GM18499 (cell line): ENCODE data around the gene PLCXD3.

ENCODE experiments used
- ATAC-seq: cut with Tn5 transposase; IDR thresholded peaks from one replicate; pipeline ENCODE4 v1.9.1; 2021; ENCODE audit warnings: moderate number of reproducible peaks; ENCODE audit not compliant: insufficient read depth, unreplicated experiment

PLCXD3 gene

DNA sequence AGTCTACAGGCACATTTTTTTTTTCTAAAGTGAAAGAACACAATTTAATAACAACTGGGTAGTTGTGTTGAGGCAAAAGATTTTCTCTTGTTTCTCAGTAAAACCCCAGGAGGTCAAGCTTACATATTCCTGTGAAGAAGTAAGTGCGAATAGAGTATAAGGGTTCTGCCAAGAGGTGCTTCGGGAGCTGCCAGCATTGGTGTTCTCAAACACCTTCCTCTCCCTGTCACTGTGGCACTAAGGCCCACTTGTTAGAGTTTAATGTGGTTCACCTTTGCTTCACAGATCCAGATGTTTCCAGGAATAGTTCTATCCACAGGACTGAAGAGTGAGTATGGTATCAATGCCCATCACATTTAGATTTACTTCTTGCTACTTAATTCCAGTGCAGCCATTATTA lies 205.3 kb downstream of the PLCXD3 start:
- ATAC-seq = no peak

DNA sequence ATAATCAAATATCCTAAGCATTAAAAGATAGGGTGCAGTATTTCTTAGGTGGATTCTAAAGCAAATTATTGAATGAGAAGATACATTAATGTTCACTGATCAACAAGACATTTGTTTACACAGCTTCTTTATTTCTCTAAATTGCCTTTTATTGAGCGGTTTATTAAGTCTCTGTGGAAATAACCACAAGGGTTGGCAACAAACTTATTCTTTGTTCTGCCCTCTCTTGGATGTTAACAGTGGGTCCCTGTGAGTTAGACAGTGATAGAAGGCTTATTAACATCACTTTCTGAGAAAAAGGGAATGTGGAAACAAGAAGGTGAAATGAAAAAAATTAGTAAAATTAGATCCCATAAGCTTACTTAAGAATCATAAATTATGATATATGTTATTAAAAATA lies 214.3 kb downstream of the PLCXD3 start:
- ATAC-seq = no peak

DNA sequence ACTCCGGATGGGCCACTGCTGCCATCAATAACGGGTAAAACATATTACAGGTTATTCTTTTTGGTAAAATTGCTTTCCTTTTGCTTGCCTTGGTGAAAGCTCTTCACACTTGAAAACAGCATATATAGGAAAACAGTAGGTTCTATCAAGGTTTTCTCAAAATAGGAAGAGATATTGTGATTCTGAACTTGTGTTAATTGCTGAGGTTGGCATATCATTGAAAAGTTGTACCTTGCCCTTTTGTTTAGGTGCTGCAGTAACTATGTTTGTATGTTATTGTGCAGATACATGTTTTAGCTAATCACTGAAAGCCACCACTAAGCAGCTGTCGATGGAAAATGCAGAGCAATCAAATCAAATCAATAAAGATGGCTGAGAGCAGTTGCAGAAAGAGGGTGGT lies 219.1 kb downstream of the PLCXD3 start:
- no peak for ATAC-seq

DNA sequence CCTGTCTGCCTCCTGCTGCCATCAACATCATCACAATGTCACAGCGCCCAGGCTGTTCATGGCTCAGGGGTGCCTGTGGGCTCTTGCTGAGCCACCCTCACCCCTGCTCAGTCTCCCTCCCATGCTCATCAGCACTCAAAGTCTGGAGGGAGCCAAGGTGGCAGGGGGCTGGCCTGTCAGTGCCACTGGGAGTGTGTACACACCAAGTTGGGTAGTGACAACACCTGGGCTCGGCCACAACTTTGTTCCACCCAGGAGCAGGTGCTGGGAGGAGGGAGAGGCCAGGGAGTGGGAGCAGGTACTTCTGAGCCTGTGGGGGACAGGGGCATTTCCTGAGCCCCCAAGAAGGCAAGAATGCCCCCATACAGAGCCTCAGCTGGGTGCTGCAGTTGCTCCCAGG lies 219.6 kb downstream of the PLCXD3 start:
- no peak for ATAC-seq

DNA sequence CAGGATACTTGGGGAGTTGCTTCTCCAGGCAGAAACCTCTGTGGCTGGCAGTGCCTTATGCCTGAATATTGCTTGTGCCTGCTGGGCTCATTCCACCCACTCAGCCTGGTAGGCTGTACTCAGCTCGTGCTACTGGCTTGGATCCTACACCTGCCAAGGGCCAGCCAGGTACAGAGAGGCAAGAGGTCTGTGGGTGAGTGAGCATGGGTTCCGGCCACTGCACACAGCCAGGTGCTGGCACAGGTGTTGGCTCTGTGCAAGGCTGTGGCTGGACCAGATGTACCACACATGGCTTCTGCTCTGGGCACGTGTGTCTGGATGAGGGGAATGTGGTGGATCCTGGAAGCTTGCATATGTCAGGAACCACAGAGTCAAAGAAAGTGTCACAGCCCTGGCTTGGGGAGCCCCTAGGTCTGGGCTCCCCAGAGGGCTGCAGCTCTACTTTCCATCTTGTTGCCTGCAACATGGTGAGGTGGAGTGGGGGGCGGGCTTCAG lies 220.4 kb downstream of the PLCXD3 start:
- ATAC-seq = no peak

DNA sequence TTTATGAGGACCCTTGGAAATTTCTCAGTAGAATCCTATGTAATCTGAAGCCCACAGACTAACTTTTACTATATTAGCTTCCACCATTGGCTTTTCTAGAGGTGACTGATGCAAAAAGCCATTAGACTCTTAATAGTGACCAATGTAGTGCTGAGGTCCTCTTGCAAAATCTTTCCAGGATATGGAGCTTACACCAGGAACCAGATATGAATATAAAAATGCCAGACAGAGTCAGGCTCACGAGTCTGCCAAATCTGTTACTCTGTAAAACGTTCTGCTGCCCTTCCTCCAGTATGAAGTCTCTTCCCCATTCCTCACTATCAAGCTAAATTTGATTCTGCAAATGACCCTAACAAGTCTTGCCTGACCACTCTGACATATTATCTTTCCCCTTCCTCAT lies 223.7 kb downstream of the PLCXD3 start:
- ATAC-seq = no peak

DNA sequence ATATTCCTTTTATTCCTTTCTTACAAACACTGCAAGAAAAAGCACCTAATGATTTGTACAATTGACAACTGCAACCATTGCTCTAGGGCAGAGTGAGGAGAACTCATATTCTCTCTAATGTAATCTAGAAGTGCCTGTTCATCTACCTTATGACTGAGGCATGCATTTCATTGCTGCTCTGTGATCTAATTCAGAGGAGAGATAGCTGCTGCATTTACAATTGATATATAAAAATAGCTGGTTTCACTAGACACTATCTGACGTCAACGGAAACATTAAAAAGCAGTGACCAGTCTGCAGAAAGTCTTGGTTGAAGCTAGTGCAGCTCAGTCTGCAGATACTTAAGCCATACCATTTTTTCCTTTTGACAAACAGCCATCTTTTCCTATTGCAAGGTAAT lies 224.2 kb downstream of the PLCXD3 start:
- ATAC-seq = no peak

DNA sequence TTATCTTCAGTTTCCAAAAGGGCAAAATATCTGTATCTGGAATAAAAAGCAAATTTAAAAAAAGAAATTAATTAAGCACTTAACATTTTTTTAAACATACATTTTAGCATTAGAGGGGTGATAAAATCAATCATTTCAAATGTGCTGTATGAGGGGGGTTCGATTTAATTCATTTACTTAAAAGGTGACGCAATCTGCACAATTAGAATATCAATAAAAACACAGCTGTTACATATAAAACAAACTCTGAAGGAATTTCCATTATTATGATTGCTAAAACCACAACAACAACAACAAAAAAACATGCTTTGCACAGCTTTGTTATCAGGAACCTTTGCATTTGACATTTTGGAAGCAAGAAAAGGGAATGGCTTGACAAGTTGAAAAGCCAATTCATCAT lies 225.5 kb downstream of the PLCXD3 start:
- ATAC-seq = no peak

DNA sequence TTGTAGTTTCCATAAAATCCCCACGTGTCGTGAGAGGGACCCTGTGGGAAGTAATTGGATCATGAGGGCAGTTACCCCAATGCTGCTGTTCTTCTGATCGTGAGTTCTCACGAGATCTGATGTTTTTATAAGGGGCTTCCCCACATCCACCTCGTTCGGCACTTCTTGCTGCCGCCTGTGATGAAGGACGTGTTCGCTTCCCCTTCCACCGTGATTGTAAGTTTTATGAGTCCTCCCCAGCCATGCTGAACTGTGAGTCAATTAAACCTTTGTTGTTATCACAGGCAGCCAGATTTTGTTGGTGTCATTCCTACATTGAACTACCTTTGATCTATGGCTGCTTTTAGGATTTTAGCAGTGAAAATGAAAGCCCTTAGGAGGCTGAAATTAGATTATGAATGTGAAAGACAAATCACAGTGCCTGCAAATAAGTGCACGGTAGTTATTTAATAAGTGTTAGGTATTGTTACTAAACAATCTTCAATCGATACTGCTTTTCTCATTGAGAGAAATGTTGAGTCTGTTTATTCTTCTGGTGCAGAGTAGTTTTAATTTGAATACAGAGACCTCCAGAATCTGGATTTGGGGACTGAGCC lies 229.1 kb downstream of the PLCXD3 start:
- ATAC-seq = no peak

DNA sequence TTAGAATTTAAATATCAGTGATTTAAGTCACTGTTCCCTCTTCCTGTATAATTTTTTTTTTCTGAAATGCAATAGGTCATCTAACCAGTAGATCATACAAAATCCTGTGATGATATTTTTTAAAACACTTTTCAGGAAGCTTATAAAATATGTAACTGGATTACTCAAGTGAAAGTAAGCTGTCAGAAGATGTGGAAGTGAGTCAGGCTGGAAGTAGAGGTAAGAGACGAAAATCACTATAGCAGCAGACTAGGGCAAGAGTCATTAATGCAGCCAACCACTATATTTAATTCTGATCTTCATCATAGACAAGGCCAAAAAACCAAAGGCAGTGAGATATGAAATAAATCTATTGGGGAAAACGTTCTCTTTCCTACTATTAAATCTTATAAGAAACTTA lies 231.4 kb downstream of the PLCXD3 start:
- ATAC-seq = no peak

DNA sequence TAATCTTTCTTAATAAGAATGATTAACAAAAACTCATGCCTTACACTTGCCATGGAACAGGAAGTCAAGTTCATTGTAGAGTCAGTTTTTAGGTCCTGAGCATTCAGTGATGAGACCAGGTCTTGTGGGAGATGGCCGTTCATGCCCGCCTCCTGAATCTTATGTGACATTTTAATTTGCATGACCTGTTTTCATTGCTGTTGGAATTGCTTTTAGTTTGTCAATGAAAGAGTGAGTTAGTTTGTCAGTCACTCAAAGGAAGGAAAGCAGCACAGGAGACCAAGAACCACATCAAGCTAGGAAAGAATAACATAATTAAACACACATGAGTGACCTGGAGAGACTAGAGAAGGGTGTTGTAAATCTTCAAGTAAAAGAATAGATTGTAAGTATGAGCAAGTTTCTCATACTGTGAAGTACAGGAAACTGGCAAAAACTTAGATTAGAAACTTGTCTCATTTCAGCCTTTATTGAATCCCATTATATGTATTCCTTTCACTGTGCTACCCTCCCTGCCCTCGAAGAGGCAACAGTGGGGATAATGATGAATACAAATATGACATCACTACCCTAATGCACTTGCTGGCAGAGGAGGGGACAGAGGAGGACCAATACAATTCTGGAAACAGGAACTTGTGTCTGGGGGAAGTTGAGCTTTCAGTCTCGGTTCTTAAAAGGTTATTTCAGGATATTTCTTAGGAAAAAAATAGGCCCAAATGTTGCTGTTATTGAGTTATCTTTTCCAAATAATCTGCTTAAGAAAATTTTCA lies 232.7 kb downstream of the PLCXD3 start:
- ATAC-seq = no peak

DNA sequence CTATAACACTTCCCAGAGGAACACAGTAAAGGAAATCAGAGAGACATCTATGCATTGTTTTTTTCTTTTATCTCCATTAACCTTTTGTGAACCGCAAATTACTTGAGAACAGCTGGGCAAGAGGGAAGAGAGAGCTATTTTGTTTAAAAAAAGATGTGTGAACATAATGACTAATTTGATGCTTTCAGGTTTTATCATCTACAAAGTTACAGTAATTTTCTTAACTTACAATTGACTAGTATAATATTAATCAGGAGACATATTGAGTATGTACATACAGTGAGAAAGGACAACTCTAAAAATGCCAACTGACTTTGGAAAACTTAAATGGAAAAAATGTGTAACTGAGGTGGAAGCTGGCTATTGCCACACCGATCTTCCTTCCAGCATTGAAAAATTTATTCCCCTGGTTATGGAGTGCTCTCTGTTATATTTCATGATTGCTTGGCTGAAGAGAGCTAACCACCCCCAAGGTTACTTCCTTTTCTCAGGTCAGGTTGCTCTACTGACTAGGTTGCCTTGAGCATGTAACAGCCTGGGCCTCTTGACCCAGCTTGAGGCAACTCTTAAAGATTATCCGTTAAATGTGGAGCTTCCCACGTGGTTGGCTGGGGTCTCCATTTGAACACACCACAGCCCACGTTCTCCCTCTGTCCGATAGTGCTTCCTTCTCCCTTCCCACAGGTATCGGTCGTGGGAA lies 234.4 kb downstream of the PLCXD3 start:
- ATAC-seq = peak; percentile 62

DNA sequence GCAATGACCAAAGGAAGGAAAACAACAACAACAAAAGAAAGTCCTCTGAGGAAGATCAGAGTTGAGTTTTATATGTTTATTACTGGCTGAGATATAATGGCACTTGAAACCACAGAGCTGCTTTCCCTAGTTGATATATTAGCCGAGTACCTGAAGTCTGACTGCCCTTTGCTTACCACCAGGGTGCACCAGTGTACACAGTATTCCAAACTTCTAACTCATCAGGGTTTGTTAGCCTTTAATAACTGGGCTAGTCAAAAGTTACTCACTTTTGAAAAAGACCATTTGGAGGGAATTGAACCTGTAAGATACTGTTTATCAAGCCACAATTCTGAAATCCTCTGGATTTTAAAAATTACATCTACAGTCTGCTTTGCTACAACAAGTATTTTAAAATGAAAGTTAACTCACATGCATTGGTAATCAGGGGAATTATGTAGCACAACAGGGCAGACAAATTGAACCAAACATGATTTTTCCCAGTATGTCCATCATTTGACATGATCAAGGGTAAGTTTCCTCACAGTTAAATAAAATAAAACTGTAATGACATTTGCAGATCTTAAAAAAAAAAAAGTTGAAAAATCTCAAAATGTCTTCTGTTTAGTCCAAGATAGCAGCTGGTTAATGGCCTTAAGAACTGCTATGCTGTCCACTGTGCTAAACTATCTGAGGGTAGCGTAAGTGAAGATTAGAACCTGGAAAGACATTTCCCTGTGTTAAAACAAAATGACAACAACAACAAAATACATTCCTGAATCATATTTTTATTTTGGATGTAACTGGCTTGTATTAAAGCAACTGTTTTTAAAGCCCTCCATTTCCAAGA lies 239.8 kb downstream of the PLCXD3 start:
- ATAC-seq = no peak

DNA sequence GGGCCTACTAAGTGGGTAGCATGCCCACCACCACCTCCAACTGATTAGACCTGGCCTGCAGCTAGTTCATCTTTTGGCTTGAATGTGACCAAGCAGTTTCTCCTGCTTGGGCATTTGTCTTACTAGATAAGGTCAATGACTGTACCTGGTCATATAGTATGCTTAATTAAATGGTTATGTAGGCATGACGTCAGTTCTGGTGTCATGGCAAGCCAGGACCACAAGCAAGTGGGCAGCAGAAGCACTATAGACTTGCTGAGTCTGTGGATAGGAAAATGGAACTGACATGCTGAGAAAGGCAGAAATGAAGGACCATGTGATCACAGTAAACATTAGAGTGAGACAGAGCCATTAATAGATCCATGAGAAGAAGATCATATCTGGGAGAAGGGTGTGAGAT lies 241.5 kb downstream of the PLCXD3 start:
- ATAC-seq = no peak

DNA sequence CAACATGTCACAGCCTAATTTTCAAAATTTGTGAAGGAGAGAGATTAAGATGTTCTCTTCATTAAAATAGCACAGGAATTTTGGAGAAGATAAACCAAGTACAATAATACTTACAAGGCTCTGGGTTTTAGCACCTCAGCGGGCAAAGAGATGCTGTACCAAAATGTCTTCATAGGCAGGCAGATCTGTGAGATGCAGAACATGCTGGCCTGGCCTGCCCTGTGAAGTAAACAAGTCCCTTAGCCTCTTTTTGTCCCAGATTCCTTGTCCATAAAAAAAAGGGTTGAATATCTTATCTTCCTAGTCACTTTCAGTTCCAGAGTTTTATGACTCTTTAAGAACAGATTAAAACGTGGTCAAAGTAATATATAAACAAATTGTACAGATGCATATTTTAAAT lies 244.0 kb downstream of the PLCXD3 start:
- no peak for ATAC-seq

DNA sequence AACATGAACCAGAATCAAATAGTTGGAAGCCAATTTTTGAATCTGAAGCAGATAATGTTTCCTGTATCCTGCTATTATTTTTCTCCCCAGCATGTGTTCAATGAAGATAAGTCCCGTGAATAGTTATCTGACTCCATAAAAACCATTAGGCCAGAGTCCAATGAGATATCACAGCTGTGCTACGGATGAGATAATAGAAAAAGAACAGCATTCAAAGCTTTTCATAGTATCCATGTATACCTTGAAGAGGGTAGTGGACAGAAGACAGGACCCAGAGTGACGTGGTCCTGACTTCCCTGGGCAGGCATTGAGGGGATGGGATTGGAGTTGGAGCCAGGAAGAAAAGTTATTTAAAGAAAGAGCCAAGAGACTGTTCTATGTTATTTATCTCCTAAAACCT lies 246.4 kb downstream of the PLCXD3 start:
- no peak for ATAC-seq

DNA sequence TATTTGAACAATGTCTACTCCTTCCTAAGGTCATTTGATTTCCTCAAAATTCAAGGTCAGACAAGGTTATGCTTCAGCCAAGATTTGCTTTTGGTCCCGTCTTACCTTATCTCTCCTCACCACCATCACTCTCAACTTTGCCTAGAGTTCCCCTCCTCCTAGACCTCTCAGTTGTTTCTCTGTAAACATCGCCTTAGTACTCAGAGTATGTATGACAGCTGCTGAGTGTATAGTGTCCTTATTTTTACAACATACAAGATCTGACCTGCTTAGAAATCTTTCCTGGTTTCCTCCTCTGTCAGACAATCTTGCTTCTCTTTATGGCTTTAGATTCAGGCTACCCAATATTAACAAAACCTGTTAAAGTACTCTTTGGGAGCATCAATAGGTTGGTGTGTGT lies 247.1 kb downstream of the PLCXD3 start:
- ATAC-seq = no peak
